Tibial nerve (tissue), 4 donors: ENCODE data around the gene TKT.

Source experiments
- EP300 ChIP-seq, 2 donors: sonication (generic); formaldehyde crosslinking; IDR thresholded peaks; one replicate each; pipeline ENCODE4 v1.6.1; 2017; ENCODE audit warnings: antibody characterized with exemption in 2 of 2, mild to moderate bottlenecking in 1 of 2
- POLR2A ChIP-seq, 2 donors: fragments of 450-650 bp; IDR thresholded peaks; one replicate each; pipeline ENCODE4 v1.6.1; 2017; ENCODE audit warnings: antibody characterized with exemption in 2 of 2, mild to moderate bottlenecking in 2 of 2, moderate library complexity in 2 of 2
- TF ChIP-seq, protein P1 (sequence below), 5 experiments: fragments of 200-600 bp in 3 of 5; fragments of 450-650 bp in 2 of 5; sonication (generic) in 3 of 5; IDR thresholded peaks; one replicate each; pipeline ENCODE4 v1.5.1; 2016 to 2019; ENCODE audit warnings: antibody characterized with exemption in 5 of 5, mild to moderate bottlenecking in 3 of 5, moderate library complexity in 2 of 5

DNA sequence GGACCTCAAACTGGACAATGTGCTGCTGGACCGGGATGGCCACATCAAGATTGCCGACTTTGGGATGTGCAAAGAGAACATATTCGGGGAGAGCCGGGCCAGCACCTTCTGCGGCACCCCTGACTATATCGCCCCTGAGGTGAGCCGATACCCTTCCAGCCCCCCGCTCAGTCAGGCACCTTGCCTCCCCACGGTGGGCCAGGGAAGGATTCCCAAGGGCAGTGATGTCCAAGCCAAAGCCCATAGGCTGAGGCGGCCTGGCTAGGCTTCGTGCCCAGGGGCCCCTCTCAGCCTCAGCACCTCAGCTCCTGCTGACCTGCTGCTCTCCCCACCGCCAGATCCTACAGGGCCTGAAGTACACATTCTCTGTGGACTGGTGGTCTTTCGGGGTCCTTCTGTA is 67.1 kb downstream of the TKT start:
- TF ChIP-seq POLR2A (IDR thresholded peaks at IDR 0.05) (no peak), EP300 (IDR thresholded peaks at IDR 0.05) (no peak)
- TF ChIP-seq, protein P1, sequence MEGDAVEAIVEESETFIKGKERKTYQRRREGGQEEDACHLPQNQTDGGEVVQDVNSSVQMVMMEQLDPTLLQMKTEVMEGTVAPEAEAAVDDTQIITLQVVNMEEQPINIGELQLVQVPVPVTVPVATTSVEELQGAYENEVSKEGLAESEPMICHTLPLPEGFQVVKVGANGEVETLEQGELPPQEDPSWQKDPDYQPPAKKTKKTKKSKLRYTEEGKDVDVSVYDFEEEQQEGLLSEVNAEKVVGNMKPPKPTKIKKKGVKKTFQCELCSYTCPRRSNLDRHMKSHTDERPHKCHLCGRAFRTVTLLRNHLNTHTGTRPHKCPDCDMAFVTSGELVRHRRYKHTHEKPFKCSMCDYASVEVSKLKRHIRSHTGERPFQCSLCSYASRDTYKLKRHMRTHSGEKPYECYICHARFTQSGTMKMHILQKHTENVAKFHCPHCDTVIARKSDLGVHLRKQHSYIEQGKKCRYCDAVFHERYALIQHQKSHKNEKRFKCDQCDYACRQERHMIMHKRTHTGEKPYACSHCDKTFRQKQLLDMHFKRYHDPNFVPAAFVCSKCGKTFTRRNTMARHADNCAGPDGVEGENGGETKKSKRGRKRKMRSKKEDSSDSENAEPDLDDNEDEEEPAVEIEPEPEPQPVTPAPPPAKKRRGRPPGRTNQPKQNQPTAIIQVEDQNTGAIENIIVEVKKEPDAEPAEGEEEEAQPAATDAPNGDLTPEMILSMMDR (IDR thresholded peaks at IDR 0.05): no peak
